Endothelial cell of umbilical vein (primary cell): ENCODE results near the gene IGF1. TPM values are rescaled to one million over a fixed set of nuclear protein-coding genes. Genes with fewer than 3 reads are reported as not detected.

Experiments
- BruUV-seq: library from RNA; stranded (reverse); fragments of 400-500 nt; replicated peaks from 2 replicates; lab custom pipeline; 2021; lab: Mats Ljungman, UMichigan
- CTCF ChIA-PET: fragments of 300-600, 350-600 bp; sonication (Branson Sonifier 250); formaldehyde crosslinking; loops from one replicate; lab custom pipeline; 2021; ENCODE audit warnings: antibody characterized with exemption, inconsistent platforms; lab: Charles Lee
- POLR2A ChIA-PET: fragments of 300-600, 350-600 bp; sonication (Branson Sonifier 250); formaldehyde crosslinking; loops from one replicate; lab custom pipeline; 2021; ENCODE audit warnings: antibody characterized with exemption, inconsistent platforms; lab: Charles Lee
- DNase-seq: peaks from one replicate; pipeline ENCODE4 v3.0.0-alpha.2; 2011; ENCODE audit warnings: low read depth, low spot score
- FAIRE-seq: peaks from 2 replicates; lab custom pipeline; 2011; peaks lifted over from hg19 to GRCh38; lab: Jason Lieb, UNC
- H2AFZ ChIP-seq: 2 replicates; pipeline ENCODE4 v1.6.0; 2012; ENCODE audit warnings: low read depth, low read length, control low read depth, inconsistent platforms
- H3K27ac ChIP-seq: 2 replicates; pipeline ENCODE4 v1.5.1; 2011; ENCODE audit warnings: low read depth, mild to moderate bottlenecking, control low read depth, low read length, moderate library complexity; ENCODE audit not compliant: insufficient read depth
- H3K27me3 ChIP-seq, 2 experiments: 2 replicates each; pipeline versions ENCODE4 v1.6.0 to v1.6.1; 2011; ENCODE audit warnings: low read length in 2 of 2, mixed read lengths in 1 of 2; ENCODE audit not compliant: control insufficient read depth in 2 of 2, insufficient read depth in 2 of 2
- H3K36me3 ChIP-seq, 2 experiments: 2 replicates in 1 of 2; 3 replicates in 1 of 2; pipeline ENCODE4 v1.5.1; 2011; ENCODE audit warnings: low read length in 2 of 2, mild to moderate bottlenecking in 1 of 2, moderate library complexity in 1 of 2; ENCODE audit not compliant: control insufficient read depth in 2 of 2, insufficient read depth in 2 of 2; ENCODE audit errors: extremely low read depth in 1 of 2
- H3K4me1 ChIP-seq: 3 replicates; pipeline ENCODE4 v1.5.1; 2011; ENCODE audit warnings: mild to moderate bottlenecking, low read length; ENCODE audit not compliant: control insufficient read depth, insufficient read depth; ENCODE audit errors: extremely low read depth
- H3K4me2 ChIP-seq: 2 replicates; pipeline ENCODE4 v1.6.1; 2011; ENCODE audit warnings: low read length, control low read depth, mixed read lengths; ENCODE audit not compliant: insufficient read depth
- H3K4me3 ChIP-seq, 3 experiments: fragments of 200-600 bp in 1 of 3; sonication (generic), shearing (Covaris generic) in 1 of 3; replicated peaks in 1 of 3; 2 replicates each; pipeline ENCODE4 v1.5.1; 2011 to 2016; ENCODE audit warnings: control low read depth in 3 of 3, low read length in 3 of 3, mild to moderate bottlenecking in 2 of 3, inconsistent platforms in 1 of 3, low read depth in 1 of 3, moderate library complexity in 1 of 3; ENCODE audit not compliant: insufficient read depth in 1 of 3
- H3K79me2 ChIP-seq: 2 replicates; pipeline ENCODE4 v1.6.0; 2012; ENCODE audit warnings: low read length, inconsistent platforms; ENCODE audit not compliant: control insufficient read depth, insufficient read depth
- H3K9ac ChIP-seq: replicated peaks from 2 replicates; pipeline ENCODE3; 2011; ENCODE audit warnings: low read length, control low read depth; ENCODE audit not compliant: insufficient read depth; ENCODE audit errors: extremely low read depth
- H3K9me1 ChIP-seq: replicated peaks from 3 replicates; pipeline ENCODE4 v1.6.0; 2011; ENCODE audit warnings: mild to moderate bottlenecking, low read length; ENCODE audit not compliant: control insufficient read depth, insufficient read depth; ENCODE audit errors: extremely low read depth
- H3K9me3 ChIP-seq: replicated peaks from 2 replicates; pipeline ENCODE4 v1.5.1; 2012; ENCODE audit warnings: low read length, inconsistent platforms; ENCODE audit not compliant: control insufficient read depth, insufficient read depth
- H4K20me1 ChIP-seq: replicated peaks from 2 replicates; pipeline ENCODE3; 2011; ENCODE audit warnings: mild to moderate bottlenecking, low read length; ENCODE audit not compliant: control insufficient read depth, insufficient read depth; ENCODE audit errors: extremely low read depth
- CTCF ChIP-seq, 2 donors: IDR thresholded peaks; 1 replicate in 1 of 2; 2 replicates in 1 of 2; pipeline ENCODE4 v1.5.1; 2011; ENCODE audit warnings: low read length in 2 of 2, mild to moderate bottlenecking in 2 of 2, moderate library complexity in 2 of 2, control low read depth in 1 of 2, inconsistent platforms in 1 of 2, low read depth in 1 of 2; ENCODE audit not compliant: insufficient read depth in 1 of 2; ENCODE audit errors: extremely low read depth in 1 of 2
- EZH2 ChIP-seq: IDR thresholded peaks from 2 replicates; pipeline ENCODE4 v1.6.1; 2012; ENCODE audit warnings: borderline replicate concordance, low read depth, mild to moderate bottlenecking, moderate library complexity, low read length, inconsistent platforms; ENCODE audit not compliant: severe bottlenecking
- FOS ChIP-seq: IDR thresholded peaks from 2 replicates; pipeline ENCODE4 v1.6.1; 2011; ENCODE audit warnings: mild to moderate bottlenecking, low read length, moderate library complexity, borderline replicate concordance; ENCODE audit not compliant: insufficient read depth
- GATA2 ChIP-seq: IDR thresholded peaks from 2 replicates; pipeline ENCODE4 v1.7.0; 2011; ENCODE audit warnings: low read depth, mild to moderate bottlenecking, moderate library complexity, mixed read lengths, low read length; ENCODE audit not compliant: insufficient read length, insufficient read depth
- JUN ChIP-seq: IDR thresholded peaks from 2 replicates; pipeline ENCODE4 v1.6.1; 2011; ENCODE audit warnings: borderline replicate concordance, low read depth; ENCODE audit not compliant: insufficient read length, insufficient read depth
- MAX ChIP-seq: IDR thresholded peaks from 2 replicates; pipeline ENCODE4 v1.6.1; 2011; ENCODE audit not compliant: insufficient read depth, insufficient read length
- MYC ChIP-seq: IDR thresholded peaks from one replicate; pipeline ENCODE4 v1.6.1; 2011; ENCODE audit warnings: mild to moderate bottlenecking, low read depth, low read length
- POLR2A ChIP-seq: IDR thresholded peaks from 2 replicates; pipeline ENCODE4 v1.6.1; 2012; ENCODE audit warnings: low read depth, mild to moderate bottlenecking, control low read depth, low read length
- POLR2AphosphoS5 ChIP-seq: IDR thresholded peaks from 2 replicates; pipeline ENCODE4 v1.6.1; 2012; ENCODE audit warnings: low read depth, mild to moderate bottlenecking, control low read depth, low read length, moderate library complexity; ENCODE audit not compliant: insufficient read depth
- dilution Hi-C: fragments of 300-500 bp; cut with MboI; formaldehyde crosslinking; loops from one replicate; pipeline ENCODE4 v1.15.0; 2019; ENCODE audit warnings: low sequenced_read_pairs; ENCODE audit not compliant: extremely low pct_ligation_motif_present
- intact Hi-C: fragments of 100-400 bp; cut with micrococcal nuclease; formaldehyde crosslinking; loops from one replicate; pipeline ENCODE4 v1.10.0; 2022
- polyA plus RNA-seq, 4 experiments: library from polyadenylated mRNA; depleted of rRNA in 3 of 4; stranded (reverse) in 3 of 4; unstranded in 1 of 4; fragments of >200 nt; gene quantifications; 2 replicates each; pipeline versions ENCODE4 v1.2.1 to v1.2.3, GENCODE V29; 2011 to 2012; ENCODE audit warnings: missing spikeins in 1 of 4
- total RNA-seq: library from RNA; stranded (reverse); gene quantifications from 2 replicates; pipeline ENCODE4 v1.2.3, GENCODE V29; 2021

The IGF1 gene
- total and polyA plus RNA-seq, 2 donors (not counting 3 experiments of a cell fraction or from before 2014, with no cell fraction given), result 0.10 TPM; not detected in 1

- no peak for FAIRE-seq
- no peak overlapping the region for H3K4me3 ChIP-seq
- H3K9me3 ChIP-seq, result no peaks in the 10 kb centered on the region
- POLR2A ChIA-PET, result no interaction called here
- intact Hi-C loops (no loop called here), dilution Hi-C loops (no loop called here)
- H3K27ac ChIP-seq, result no peak overlapping the region
- TF ChIP-seq FOS (no peak), CTCF (IDR thresholded peaks at IDR 0.05; ENCODE audit: extremely low read depth in 1 of 2, insufficient read depth in 1 of 2, low read depth in 1 of 2, low read length in 2 of 2) (no peak), JUN (no peak), POLR2AphosphoS5 (no peak), POLR2A (no peak), GATA2 (no peak), MYC (no peak), MAX (no peak), EZH2 (no peak)
- no TSS peak for BruUV-seq
- no peak overlapping the region for H3K9ac ChIP-seq
- H3K4me2 ChIP-seq, result no peak overlapping the region
- no peak overlapping the region for H2AFZ ChIP-seq
- no peak for DNase-seq
- H3K79me2 ChIP-seq, result no peaks in the 10 kb centered on the region
- no peaks in the 10 kb centered on the region for H3K4me1 ChIP-seq
- H3K36me3 ChIP-seq, result no peaks in the 10 kb centered on the region
- H3K27me3 ChIP-seq, result no peaks in the 10 kb centered on the region
- H4K20me1 ChIP-seq, result no peaks in the 10 kb centered on the region
- CTCF ChIA-PET, result no interaction called here
- H3K9me1 ChIP-seq, result no peaks in the 10 kb centered on the region
Measured at GRCh38 chr12:102512523-102512922, 32.2 kb upstream of the IGF1 start.
